Fibroblast of pulmonary artery (primary cell): ENCODE measurements around the gene PCNX1.
A peak's percentile ranks its signal among the peaks of the same experiment; 100 is the strongest.
"Not testable (repeated sequence)": the region's sequence is repeated elsewhere in the genome, so short reads cannot be mapped to it uniquely, and the experiment has no call there.

ENCODE experiments used
- DNase-seq: peaks from one replicate; pipeline ENCODE4 v3.0.0-alpha.2; 2010; ENCODE audit warnings: low read depth
- H3K4me3 ChIP-seq: replicated peaks from 2 replicates; pipeline ENCODE4 v1.5.1; 2011; ENCODE audit warnings: low read depth, mild to moderate bottlenecking, control low read depth, low read length, moderate library complexity
- CTCF ChIP-seq: IDR thresholded peaks from 2 replicates; pipeline ENCODE4 v1.5.1; 2011; ENCODE audit warnings: mild to moderate bottlenecking, control low read depth, low read length, inconsistent platforms; ENCODE audit errors: missing control alignments

The PCNX1 gene

DNA sequence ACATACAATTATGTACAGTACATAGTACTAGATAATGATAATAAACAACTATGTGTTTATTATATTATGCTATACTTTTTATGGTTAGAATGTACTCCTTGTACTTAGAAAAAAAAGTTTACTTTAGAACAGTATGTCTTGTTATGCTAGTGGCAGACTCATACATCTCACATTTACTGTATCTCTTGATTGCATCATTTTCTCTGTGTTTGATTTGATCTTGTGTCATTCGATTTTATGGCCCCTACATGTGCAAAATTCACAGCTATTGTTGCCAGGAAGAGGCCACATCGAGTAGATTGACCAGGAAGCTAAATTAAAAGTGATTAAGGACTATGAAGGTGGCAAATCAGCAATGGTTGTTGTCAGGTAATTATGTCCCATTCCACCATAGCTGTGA lies 153.0 kb downstream of the PCNX1 start:
- no peak overlapping the region for H3K4me3 ChIP-seq
- DNase-seq, result no peak
- TF ChIP-seq CTCF, result no peak

- DNase-seq, result peak; percentile 62
- H3K4me3 ChIP-seq, result no peak overlapping the region
- no peak for TF ChIP-seq CTCF
These were observed 153.7 kb downstream of the PCNX1 start for GRCh38 chr14:71060825-71061455.

DNA sequence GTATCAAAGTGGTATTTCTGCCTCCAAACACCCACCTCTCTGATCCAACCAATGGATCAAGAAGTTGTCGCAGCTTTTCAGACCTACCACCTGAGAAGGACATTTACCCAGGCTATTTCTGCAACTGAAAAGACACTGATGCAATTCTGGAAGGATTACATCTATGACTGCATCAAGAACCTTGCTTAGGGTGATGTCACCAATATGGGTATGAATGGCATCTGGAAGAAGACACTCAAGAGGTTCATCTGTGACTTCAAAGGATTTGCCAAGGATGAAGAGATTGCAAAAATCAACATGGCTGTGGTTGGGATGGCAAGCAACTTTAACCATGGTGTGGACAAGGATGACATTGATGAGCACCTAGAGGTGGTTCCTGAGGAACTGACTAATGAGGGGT lies 154.2 kb downstream of the PCNX1 start:
- no peak overlapping the region for H3K4me3 ChIP-seq
- no peak for TF ChIP-seq CTCF

GRCh38 chr14:71062581-71063303 lies 155.5 kb downstream of the PCNX1 start:
- TF ChIP-seq CTCF, result no peak
- peak; percentile 16 for DNase-seq
- H3K4me3 ChIP-seq, result no peak overlapping the region

More for the DNA sequence above, 154.2 kb downstream of the PCNX1 start:
- peak; percentile 33 for DNase-seq

- no peak for TF ChIP-seq CTCF
- DNase-seq, result no peak
- no peak overlapping the region for H3K4me3 ChIP-seq
These were observed 156.1 kb downstream of the PCNX1 start for GRCh38 chr14:71063351-71063750.

- DNase-seq, H3K4me3 ChIP-seq: not testable (repeated sequence)
These were observed 157.5 kb downstream of the PCNX1 start for GRCh38 chr14:71064747-71065146.

DNA sequence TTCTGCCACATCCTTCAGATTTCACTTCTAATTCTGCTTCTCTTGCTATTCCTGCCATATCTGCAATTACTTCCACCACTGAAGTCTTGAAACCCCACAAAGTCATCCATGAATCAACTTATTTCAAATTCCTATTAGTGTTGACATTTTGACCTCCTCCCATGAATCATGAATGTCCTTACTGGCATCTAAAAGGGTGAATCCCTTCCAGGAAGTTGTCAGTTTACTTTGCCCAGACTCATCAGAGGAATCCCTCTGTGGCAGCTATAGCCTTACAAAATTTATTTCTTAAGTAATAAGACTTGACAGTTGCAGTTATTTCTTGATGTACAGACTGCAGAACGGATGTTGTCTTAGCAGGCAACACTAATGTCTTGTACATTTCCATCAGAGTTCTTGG lies 162.9 kb downstream of the PCNX1 start:
- TF ChIP-seq CTCF, result no peak
- peak; percentile 12 for DNase-seq
- H3K4me3 ChIP-seq, result no peak overlapping the region
